ENCODE data around the gene FAM50A.

FAM50A gene

DNA sequence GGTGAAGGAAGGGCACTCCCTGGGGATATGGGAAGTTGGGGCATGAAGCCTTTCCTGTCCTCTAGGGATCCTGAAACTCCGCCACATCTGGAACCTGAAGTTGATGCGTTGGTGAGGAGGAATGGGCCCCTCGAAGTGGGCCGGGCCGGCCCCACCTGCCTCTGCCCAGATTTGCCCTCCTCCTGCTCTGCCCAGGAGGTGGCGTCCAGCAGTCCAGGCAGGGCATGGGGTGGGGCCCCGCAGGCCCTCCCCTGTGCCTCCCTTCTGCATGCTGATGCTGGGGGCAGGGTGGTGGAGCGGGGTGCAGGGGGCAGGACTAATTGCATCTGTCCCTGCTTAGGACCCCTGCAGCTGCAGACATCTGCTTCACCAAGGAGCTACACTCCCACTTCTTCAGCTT lies 30.8 kb upstream of the FAM50A start:
- DNase-seq: no peak

DNA sequence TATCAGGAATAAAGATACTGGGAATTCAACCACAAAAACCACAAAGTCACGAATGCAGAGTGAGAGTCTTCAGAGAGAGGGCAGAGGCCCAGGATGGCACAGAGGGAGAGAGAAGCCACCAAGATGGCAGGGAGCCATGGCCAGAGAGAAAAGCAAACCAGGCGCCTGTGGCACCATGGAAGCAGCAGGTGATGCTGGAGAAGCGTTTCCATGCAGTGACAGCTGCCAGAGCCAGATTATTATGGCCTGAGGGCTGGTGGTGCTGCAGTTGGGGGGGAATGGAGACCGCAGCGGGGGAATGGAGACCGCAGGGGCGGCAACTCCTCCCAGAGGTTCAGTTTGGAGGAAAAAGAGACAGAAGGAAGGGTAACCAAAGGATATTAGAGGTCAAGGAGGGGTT lies 26.8 kb upstream of the FAM50A start:
- no peak for DNase-seq

DNA sequence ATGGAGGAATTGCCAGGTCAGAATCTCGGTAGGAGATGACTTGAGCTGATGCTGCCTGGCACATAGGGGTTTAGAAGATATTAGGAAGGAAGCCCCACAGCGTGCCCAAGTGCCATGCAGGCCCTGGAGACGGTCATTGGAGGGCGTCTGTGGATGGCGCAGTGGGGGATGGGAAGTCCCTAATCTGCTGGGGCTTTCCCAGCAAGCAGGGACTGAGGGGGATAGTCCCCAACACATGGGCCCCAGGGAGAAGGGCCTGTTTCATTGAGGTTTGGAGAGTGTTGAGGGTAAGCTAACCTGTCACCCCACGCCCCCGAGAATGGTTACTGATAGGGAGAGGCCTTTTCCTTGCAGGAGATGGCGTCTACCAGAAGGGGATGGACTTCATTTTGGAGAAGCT lies 24.8 kb upstream of the FAM50A start:
- DNase-seq: no peak

DNA sequence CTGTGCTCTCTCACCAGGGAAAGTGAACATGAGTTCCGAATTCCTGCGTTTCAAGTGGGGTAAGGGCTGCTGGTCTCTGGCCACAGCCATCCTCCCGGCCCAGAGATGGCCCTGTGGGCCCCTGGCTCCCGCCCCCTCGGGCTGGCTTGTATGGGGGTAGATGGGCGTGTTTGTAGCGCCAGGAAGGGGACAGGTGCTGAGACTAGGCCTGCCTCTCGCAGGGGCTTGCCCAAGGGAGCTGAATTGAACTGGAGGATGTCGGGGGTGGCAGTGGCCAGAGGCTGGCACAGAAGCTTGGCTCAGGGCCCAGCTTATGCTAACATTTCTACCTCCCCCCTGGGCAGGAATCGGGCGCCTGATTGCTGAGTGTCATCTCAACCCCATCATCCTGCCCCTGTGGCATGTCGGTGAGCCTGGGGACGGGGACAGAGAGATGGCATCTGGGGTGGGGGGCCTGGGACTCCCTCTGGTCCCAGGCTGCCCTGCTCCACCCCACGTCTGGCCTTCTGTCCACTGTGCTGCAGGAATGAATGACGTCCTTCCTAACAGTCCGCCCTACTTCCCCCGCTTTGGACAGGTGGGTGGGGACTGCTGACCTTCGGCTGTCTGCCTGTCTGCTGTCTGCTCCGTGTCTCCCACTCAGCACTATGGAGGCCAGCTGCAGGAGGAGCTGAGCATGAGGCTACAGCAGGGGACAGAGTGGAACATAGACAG lies 24.1 kb upstream of the FAM50A start:
- DNase-seq: no peak

DNA sequence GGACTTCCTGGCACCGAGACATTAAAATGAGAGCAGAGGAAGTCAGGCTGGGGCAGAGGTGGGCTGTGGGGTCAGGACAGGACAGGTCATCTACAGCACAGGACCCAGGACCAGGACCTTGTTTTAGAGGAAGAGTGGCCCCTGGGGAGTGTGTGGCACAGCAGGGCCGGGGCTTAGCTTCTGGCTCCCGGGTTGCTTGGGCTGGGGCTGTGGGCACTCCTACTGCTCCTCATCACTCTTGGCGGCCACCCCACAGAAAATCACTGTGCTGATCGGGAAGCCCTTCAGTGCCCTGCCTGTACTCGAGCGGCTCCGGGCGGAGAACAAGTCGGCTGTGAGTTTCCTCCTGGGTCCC lies 23.6 kb upstream of the FAM50A start:
- DNase-seq: no peak

DNA sequence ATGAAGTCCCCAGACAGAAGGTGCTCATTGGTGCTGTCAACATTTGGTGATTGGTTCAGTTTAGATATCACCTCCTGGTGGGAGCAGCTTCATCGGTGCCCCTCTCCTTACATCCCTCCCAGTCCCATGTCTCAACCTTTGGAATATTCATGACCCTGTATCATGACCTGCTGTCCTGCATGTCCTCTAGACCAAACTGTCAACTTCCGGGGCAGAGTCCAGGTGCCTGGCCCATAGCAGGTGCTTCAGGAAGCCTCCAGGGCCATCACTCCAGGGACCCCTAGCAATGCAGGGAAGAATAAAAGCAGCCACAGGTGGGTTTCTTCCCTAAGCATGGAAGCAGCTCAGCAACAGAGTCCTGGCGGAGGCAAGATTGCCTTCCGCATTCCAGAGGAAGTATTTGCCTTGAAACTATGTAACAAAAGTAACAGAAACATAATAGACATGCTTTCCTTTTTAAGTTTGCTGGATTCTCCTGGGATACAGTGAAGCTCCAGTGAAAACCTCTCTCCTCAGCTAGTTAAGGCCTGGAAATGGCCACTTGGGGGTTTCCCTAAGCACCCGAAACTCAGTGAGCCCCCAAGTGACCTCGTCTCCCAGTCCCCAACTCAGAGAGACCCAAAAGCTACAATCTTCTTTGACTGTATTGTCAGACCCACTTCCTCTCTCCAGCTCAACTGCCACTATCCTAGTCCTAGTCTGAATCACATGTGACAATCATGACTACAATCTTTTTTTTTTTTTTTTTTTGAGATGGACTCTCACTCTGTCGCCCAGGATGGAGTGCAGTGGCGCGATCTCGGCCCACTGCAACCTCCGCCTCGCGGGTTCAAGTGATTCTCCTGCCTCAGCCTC lies 16.8 kb upstream of the FAM50A start:
- no peak for DNase-seq

DNA sequence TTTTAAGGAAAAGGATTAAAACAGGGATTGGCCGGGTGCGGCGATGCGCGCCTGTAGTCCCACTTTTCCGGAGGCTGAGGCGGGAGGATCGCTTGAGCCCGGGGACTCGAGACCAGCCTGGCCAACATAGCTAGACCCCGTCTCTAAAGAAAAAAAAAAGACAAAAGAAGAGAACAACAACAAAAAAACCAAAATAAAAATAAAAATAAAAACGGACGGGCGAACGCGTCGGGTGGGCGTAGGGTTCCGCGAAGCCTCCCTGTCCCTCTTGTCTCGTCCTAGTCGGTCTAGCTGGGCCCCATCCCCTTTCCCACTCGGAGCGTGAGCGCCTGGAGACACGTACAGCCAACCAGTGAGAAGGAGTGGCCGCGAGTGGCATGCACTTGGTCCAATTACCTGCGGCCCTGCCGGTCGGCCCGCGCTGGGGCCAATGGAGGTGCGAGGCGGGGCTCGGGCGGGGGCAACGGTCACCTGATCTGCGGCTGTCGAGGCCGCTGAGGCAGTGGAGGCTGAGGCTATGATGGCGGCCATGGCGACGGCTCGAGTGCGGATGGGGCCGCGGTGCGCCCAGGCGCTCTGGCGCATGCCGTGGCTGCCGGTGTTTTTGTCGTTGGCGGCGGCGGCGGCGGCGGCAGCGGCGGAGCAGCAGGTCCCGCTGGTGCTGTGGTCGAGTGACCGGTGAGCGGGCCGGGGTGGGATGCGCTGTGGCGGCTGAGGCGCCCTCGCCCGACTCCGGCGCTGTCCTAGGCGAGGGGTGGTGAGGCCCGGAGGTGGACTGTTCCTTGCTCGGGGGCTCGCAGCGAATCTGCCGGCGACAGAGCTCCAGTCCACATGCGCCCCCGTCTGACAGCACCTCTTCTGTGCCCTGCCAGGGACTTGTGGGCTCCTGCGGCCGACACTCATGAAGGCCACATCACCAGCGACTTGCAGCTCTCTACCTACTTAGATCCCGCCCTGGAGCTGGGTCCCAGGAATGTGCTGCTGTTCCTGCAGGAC lies 15.5 kb upstream of the FAM50A start, which contains the start of gene ATP6AP1:
ATP6AP1 (plus strand) TSS at position 502 of the 996 bp plus-strand sequence; CDS start at position 518, 16 bp downstream.
- peak; percentile 95 for DNase-seq

DNA sequence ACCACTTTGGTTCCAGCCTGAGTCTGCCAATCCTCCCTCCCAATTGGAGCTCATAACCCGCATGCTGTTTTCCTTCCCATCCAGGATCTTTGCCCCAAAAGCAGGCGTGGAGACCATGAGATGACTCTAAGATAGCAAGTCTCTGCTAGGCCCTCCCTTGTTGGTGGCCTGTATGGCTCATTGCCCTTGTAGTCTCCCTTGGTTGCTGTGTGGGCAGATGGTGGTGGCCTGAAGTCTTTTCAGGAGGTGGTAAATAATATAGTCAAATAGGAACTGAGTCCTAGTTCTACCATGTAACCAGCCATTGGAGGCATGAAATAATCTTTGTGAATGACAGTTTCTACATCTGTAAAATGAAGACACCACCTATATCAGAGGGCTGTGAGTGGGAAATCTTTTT lies 14.2 kb upstream of the FAM50A start:
- DNase-seq: no peak

DNA sequence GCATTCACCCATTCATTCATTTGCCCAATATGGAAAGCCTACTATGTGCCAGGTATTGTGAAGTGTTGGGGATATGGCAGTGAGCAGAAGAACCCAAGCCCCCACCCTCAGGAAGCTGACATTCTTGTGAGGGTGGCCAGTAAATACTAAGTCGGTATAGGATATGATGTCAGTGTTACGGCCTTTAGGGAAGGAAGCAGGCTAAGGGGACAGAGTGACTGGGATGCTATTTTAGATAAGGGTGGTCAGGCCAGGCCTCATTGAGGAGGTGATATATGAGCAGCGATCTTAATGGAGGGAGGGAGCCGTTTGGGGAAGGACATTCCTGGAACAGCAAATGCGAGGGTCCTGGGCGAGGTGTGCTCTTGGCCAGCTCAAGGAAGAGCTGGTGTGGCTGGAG lies 13.5 kb upstream of the FAM50A start:
- DNase-seq: no peak

DNA sequence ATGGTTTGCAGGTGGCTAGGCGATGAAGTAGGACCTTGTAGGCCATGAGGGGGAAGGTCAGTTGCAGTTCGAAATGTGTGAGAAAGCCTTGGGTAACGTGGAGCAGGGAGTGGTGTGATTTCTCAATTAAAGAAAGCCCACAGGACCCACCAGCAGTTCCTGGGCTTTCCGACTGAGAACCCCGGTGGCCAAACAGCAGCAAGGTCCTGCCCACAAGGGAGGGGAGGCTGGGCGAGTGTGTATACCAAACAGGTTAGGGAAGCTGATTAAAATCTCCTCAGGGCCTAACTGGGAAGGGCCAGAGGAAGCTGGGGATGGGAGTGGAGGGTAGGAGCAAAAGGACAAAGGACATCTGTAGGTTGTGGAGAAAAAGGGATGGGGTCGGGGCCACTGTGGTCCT lies 13.0 kb upstream of the FAM50A start:
- DNase-seq: no peak

DNA sequence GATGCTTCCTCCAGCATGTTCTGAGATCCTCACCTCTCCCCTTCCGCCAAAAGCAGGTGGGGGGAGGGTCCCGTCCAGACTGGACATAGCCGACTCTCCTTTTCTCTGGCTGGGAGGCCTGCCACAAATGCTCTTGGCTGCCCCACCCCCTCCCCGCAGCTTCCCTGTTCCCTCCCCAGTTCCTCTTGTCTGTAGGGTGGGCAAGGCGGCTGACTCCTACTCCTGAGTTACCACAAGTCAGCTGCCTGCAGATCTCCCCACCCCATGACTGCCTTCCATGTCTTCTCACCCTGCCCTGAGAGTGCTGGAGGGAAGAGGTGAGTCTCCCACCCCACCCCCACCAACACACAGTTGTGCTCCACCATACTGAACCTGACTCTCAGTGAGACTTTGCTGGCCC lies 12.6 kb upstream of the FAM50A start:
- DNase-seq: no peak

DNA sequence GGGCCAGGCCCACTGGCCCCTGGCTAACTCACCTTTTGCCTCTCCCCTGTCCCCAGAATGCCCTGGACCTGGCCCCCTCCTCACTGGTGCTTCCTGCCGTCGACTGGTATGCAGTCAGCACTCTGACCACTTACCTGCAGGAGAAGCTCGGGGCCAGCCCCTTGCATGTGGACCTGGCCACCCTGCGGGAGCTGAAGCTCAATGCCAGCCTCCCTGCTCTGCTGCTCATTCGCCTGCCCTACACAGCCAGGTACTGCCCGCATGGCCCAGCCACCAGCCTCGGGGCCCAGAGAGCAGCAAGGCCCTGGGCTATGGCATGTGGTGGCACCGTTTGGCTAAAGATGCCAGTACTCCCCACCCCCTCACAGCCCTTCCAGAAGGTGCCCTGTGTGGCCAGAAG lies 11.7 kb upstream of the FAM50A start:
- DNase-seq: no peak

DNA sequence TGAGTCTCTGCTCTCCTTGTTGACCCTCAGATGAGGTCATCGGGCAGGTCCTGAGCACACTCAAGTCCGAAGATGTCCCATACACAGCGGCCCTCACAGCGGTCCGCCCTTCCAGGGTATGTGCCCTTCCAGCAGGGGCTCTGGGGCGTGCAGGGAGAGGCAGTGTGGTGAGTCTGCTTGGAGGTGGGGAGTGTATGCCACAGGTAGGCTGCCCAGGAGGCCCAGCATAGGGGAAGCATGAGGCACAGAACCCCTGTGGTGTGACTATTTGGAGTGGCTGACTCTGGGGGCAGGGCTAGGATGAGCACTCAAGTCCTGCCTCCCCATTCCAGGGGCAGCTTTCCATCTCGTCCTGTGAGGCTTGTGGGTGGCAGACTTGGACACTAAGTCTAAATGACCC lies 10.3 kb upstream of the FAM50A start:
- DNase-seq: no peak

DNA sequence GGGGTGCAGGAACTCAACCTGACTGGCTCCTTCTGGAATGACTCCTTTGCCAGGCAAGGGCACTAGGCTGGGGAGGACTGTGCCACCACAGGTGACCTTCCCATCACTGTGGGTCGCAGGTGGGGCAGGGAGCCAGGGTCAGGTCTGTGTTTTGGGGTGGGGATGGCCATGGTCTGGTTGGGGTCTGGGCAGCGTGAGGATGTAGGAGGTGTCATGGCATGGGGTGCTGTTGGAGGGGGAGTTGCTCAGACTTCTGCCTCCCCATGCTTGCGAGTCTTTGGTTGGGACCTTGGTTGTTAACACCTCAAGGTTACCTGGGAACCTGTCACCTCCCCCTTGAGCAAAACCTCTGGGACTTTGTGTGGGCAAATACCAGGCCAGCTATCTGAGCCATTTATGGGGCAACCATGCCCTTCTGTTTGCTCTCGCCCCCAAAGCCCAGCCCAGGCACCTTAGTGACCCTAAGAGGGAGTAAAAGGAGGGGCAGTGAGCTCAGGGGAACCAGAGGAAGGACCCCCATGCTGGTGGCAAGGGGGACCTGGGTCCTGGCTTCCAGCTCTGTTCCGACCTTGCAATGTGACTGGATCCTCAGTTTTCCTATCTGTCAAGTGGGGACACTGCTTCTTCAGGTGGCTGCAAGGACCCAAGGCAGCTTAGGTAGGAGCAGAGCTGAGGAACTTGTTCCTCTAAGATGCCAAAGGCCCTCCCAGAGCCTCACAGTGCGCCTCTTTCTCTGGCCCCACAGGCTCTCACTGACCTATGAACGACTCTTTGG lies 9.4 kb upstream of the FAM50A start:
- DNase-seq: no peak

DNA sequence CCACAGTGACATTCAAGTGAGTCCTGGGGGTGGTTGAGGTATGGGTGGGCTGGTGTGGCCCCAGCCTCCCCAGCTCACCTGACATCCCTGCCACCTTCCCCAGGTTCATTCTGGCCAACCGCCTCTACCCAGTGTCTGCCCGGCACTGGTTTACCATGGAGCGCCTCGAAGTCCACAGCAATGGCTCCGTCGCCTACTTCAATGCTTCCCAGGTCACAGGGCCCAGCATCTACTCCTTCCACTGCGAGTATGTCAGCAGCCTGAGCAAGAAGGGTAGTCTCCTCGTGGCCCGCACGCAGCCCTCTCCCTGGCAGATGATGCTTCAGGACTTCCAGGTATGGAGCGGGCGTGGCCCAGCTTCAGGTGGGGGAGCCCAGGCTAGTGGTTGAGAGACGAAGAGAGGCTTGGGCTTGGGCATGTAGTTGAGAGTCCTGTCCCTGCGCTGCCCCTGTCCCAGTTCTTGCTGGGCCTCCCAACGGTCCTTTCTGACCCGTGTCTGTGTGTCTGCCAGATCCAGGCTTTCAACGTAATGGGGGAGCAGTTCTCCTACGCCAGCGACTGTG lies 8.7 kb upstream of the FAM50A start:
- no peak for DNase-seq

DNA sequence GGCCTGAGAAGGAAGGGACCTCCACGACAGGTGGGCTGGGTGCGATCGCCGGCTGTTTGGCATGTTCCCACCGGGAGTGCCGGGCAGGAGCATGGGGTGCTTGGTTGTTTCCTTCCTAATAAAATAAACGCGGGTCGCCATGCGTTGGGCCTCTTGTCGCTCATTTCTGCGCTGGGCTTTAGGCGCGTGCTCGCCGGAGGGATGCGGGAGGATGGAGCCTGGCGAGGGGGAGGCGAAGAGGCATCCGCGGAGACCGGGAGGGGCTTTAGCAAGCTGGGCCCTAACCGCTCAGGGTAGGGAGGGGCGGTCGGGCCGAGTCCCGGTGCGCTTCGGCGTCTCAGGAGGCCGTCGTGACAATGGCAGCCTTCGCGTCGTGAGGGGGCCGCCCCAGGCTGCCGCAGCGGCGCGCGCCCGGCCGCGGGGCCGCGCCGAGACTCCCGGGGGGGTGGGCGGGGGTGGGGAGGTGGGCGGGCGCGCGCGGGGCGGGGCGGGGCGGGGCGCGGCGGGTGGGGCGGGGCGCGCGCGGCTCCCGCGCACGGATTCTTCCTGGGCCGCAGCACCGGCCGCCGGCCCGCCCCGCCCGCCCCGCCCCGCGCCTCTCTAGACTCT lies 7.5 kb upstream of the FAM50A start:
- DNase-seq: peak; percentile 84

DNA sequence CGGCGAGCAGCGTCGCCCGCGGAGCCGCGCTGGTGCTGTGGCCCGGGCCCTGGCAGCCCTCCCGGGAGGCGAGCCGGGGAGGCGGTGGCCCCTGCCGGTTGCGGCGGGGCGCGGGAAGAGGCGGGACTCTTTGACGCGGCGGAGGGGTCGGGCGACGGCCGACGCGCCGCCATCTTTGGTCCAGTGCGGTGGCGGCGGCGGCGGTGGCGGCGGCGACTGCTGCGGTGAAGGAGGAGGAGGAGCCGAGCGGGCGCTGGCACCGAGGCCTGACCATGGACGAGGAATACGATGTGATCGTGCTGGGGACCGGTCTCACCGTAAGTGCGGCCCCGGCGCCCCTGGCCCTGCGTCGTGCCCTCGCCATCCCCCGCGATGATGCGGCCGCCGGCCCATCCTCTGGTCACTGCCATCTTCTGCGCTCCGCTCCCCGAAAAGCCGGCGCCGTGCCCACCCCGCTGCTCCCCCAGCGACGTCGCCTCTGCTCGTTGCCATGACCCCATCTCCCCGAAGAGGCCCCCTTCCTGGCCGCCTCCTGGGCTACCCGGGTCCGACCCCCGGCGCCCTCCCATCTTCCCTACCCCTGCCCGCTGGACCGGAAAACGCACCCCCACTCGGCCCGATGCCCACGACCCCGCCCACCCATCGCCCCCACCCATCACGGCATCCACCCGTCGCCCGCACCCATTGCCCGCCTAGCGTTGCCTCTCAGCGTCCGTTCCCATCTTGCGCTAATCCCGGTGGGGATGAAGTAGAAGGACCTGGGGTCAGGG lies 6.8 kb upstream of the FAM50A start, which contains the start of gene GDI1:
GDI1 (plus strand) TSS at position 172 of the 770 bp plus-strand sequence; CDS start at position 273, 101 bp downstream.
- peak; percentile 84 for DNase-seq

DNA sequence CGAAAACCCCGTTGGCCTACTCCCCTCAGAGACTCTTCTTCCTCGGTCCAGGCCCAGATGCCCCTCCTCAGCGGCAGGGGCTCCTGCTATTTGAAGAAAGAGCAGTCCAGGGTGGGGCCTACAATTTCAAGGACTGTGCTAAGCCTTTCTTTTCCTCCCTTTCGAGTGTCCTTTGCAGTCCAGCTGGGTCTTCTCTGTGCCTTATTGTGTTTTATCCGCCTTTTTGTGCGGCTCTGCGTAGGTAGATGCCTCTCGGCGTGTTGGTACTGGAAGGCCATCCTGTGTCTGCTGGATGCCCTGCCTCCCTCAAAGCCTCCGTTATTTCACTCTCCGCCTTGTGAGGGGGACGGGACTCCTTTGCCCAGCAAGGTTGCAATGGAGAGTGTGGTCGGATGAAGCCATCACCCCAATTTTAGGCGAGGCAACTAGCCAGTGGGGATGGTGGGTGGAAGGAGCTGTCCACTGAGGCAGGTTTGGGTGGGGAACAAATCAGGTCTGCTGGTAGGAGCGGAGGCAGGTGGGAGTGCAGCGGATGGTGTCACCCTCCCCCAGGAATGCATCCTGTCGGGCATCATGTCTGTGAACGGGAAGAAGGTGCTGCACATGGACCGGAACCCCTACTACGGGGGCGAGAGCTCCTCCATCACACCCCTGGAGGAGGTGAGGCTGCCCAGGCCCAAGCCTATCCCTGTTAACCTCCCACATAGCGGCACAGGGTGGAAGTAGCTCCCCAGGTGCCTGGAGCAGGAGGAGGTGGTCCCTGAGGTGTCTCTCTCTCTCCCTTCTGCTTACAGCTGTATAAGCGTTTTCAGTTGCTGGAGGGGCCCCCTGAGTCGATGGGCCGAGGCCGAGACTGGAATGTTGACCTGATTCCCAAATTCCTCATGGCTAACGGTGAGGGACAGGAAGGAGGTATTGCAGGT lies 5.7 kb upstream of the FAM50A start:
- no peak for DNase-seq

DNA sequence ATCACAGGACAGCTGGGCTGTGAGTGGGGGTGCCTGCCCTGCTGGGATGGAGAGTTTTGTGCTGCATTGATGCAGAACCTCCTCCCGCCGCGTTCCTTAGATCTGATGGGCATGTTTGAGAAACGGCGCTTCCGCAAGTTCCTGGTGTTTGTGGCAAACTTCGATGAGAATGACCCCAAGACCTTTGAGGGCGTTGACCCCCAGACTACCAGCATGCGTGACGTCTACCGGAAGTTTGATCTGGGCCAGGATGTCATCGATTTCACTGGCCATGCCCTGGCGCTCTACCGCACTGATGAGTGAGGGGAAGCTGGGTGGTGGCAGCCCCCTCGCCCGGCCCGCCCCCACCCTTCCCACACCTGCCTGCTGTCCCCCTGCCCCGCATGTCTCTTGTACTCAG lies 4.1 kb upstream of the FAM50A start:
- no peak for DNase-seq

All from activated effector memory CD4-positive, alpha-beta T cell treated with anti-CD3 and anti-CD28 coated beads, Interleukin-2, amount 50 U/mL, for 16 hours (primary cell).